H9 (cell line): ENCODE measurements around the gene MGST1. TPM values are rescaled to one million over a fixed set of nuclear protein-coding genes. Genes with fewer than 3 reads are reported as not detected.

Experiments used
- DNase-seq: peaks from one replicate; pipeline ENCODE4 v3.0.0-alpha.2; 2017
- H2AFZ ChIP-seq: one replicate; pipeline ENCODE4 v1.6.1; 2013; ENCODE audit warnings: mild to moderate bottlenecking, low read length, control low read depth, moderate library complexity
- H2AK5ac ChIP-seq: 2 replicates; pipeline ENCODE4 v1.6.1; 2013; ENCODE audit warnings: low read length, control low read depth, mixed read lengths; ENCODE audit not compliant: insufficient read length
- H2BK120ac ChIP-seq: one replicate; pipeline ENCODE4 v1.6.1; 2013; ENCODE audit warnings: low read depth, mild to moderate bottlenecking, low read length, control low read depth, inconsistent platforms; ENCODE audit not compliant: poor library complexity, severe bottlenecking
- H2BK12ac ChIP-seq: 2 replicates; pipeline ENCODE4 v1.6.1; 2013; ENCODE audit warnings: low read length, control low read depth, mixed read lengths, low read depth; ENCODE audit not compliant: insufficient read length
- H2BK15ac ChIP-seq: 2 replicates; pipeline ENCODE4 v1.6.1; 2013; ENCODE audit warnings: low read depth, low read length, control low read depth
- H2BK20ac ChIP-seq: one replicate; pipeline ENCODE4 v1.6.1; 2013; ENCODE audit warnings: low read depth, mild to moderate bottlenecking, low read length, control low read depth, inconsistent platforms; ENCODE audit not compliant: poor library complexity, severe bottlenecking
- H2BK5ac ChIP-seq: 2 replicates; pipeline ENCODE4 v1.6.1; 2013; ENCODE audit warnings: low read length, control low read depth, mixed read lengths; ENCODE audit not compliant: insufficient read length
- H3K14ac ChIP-seq: 2 replicates; pipeline ENCODE4 v1.6.1; 2013; ENCODE audit warnings: low read length, control low read depth; ENCODE audit not compliant: insufficient read depth
- H3K18ac ChIP-seq: 2 replicates; pipeline ENCODE4 v1.6.1; 2013; ENCODE audit warnings: low read depth, mild to moderate bottlenecking, mixed read lengths, low read length, control low read depth; ENCODE audit not compliant: insufficient read length
- H3K23ac ChIP-seq: 2 replicates; pipeline ENCODE4 v1.6.1; 2013; ENCODE audit warnings: low read length, control low read depth, mixed read lengths, low read depth; ENCODE audit not compliant: insufficient read length
- H3K23me2 ChIP-seq: 2 replicates; pipeline ENCODE4 v1.6.1; 2013; ENCODE audit warnings: low read depth, mild to moderate bottlenecking, mixed read lengths, low read length, control low read depth; ENCODE audit not compliant: insufficient read length, poor library complexity, severe bottlenecking
- H3K27ac ChIP-seq: 2 replicates; pipeline ENCODE4 v1.5.1; 2013; ENCODE audit warnings: low read length, control low read depth, mixed read lengths, low read depth; ENCODE audit not compliant: insufficient read length
- H3K27me3 ChIP-seq: 2 replicates; pipeline ENCODE4 v1.6.1; 2013; ENCODE audit warnings: low read length, control low read depth, inconsistent platforms; ENCODE audit not compliant: insufficient read depth
- H3K4ac ChIP-seq: 2 replicates; pipeline ENCODE4 v1.6.1; 2013; ENCODE audit warnings: low read depth, mild to moderate bottlenecking, control low read depth, inconsistent platforms, low read length, moderate library complexity
- H3K4me1 ChIP-seq: 2 replicates; pipeline ENCODE4 v1.6.1; 2013; ENCODE audit warnings: low read length, control low read depth, inconsistent platforms; ENCODE audit not compliant: insufficient read depth
- H3K4me2 ChIP-seq: 2 replicates; pipeline ENCODE4 v1.6.1; 2013; ENCODE audit warnings: low read length, control low read depth, mixed read lengths; ENCODE audit not compliant: insufficient read length, insufficient read depth
- H3K56ac ChIP-seq: 2 replicates; pipeline ENCODE4 v1.6.1; 2013; ENCODE audit warnings: low read depth, mild to moderate bottlenecking, mixed read lengths, low read length, control low read depth; ENCODE audit not compliant: insufficient read length
- H3K79me1 ChIP-seq: 2 replicates; pipeline ENCODE4 v1.6.1; 2013; ENCODE audit warnings: low read depth, mild to moderate bottlenecking, moderate library complexity, low read length, control low read depth, inconsistent platforms; ENCODE audit not compliant: insufficient read depth, poor library complexity, severe bottlenecking
- H3K79me2 ChIP-seq: 2 replicates; pipeline ENCODE4 v1.6.1; 2013; ENCODE audit warnings: low read length, control low read depth, inconsistent platforms; ENCODE audit not compliant: insufficient read depth
- H3K9ac ChIP-seq: 2 replicates; pipeline ENCODE4 v1.6.1; 2013; ENCODE audit warnings: low read length, control low read depth, mixed read lengths; ENCODE audit not compliant: insufficient read length; ENCODE audit errors: extremely low read depth
- H3K9me3 ChIP-seq: one replicate; pipeline ENCODE4 v1.6.1; 2013; ENCODE audit warnings: low read depth, low read length, inconsistent platforms; ENCODE audit not compliant: control insufficient read depth
- H3T11ph ChIP-seq: one replicate; pipeline ENCODE4 v1.6.1; 2013; ENCODE audit warnings: mild to moderate bottlenecking, low read length, control low read depth, inconsistent platforms
- H4K20me1 ChIP-seq: one replicate; pipeline ENCODE4 v1.6.1; 2013; ENCODE audit not compliant: control insufficient read depth, insufficient read length, insufficient read depth
- H4K5ac ChIP-seq: 2 replicates; pipeline ENCODE4 v1.6.1; 2013; ENCODE audit warnings: low read depth, mild to moderate bottlenecking, mixed read lengths, low read length, control low read depth; ENCODE audit not compliant: insufficient read length
- H4K8ac ChIP-seq: replicated peaks from 2 replicates; pipeline ENCODE4 v1.6.1; 2013; ENCODE audit warnings: low read length, control low read depth, mixed read lengths, low read depth; ENCODE audit not compliant: insufficient read length
- H4K91ac ChIP-seq: 2 replicates; pipeline ENCODE4 v1.6.1; 2013; ENCODE audit warnings: low read depth, mild to moderate bottlenecking, moderate library complexity, mixed read lengths, low read length, control low read depth; ENCODE audit not compliant: insufficient read length
- H3K27ac Mint-ChIP-seq, 3 experiments: 2 replicates in 2 of 3; 3 replicates in 1 of 3; pipeline ENCODE4 v1.8.0; 2020 to 2021; ENCODE audit warnings: mixed read lengths in 3 of 3, mild to moderate bottlenecking in 1 of 3, moderate library complexity in 1 of 3
- H3K27me3 Mint-ChIP-seq: 2 replicates; pipeline ENCODE4 v1.8.0; 2021; ENCODE audit warnings: low read depth, mild to moderate bottlenecking, moderate library complexity, mixed read lengths
- H3K36me3 Mint-ChIP-seq, 3 experiments: 2 replicates in 2 of 3; 3 replicates in 1 of 3; pipeline ENCODE4 v1.8.0; 2020 to 2021; ENCODE audit warnings: low read depth in 3 of 3, mixed read lengths in 3 of 3; ENCODE audit not compliant: insufficient read depth in 1 of 3
- H3K4me1 Mint-ChIP-seq, 2 experiments: 2 replicates each; pipeline ENCODE4 v1.8.0; 2020; ENCODE audit warnings: mixed read lengths in 2 of 2
- H3K4me3 Mint-ChIP-seq, 2 experiments: 2 replicates in 1 of 2; 3 replicates in 1 of 2; pipeline ENCODE4 v1.8.0; 2020 to 2021; ENCODE audit warnings: mild to moderate bottlenecking in 2 of 2, mixed read lengths in 2 of 2, moderate library complexity in 1 of 2
- H3K9me3 Mint-ChIP-seq, 2 experiments: 2 replicates in 1 of 2; 3 replicates in 1 of 2; pipeline ENCODE4 v1.8.0; 2020; ENCODE audit warnings: mild to moderate bottlenecking in 2 of 2, mixed read lengths in 2 of 2, moderate library complexity in 1 of 2
- WGBS: extraction: QIAGEN DNeasy Blood & Tissue Kit; methylation state at CpG from one replicate; pipeline ENCODE4 v1.1.7; 2013; ENCODE audit warnings: missing lambda C conversion rate, low lambda C conversion rate, mixed read lengths; ENCODE audit not compliant: insufficient read length; ENCODE audit errors: extremely low coverage; 5-methylcytosine and 5-hydroxymethylcytosine counted together
- total RNA-seq: library from RNA; stranded (reverse); gene quantifications from 2 replicates; pipeline ENCODE4 v1.2.1, GENCODE V29; 2021
- TF ChIP-seq, protein P1 (sequence below): fragments of 200-600 bp; sonication (generic); conservative IDR thresholded peaks from 3 replicates; pipeline ENCODE4 v1.8.0; 2021; ENCODE audit warnings: antibody characterized with exemption, mild to moderate bottlenecking

Gene MGST1
- total RNA-seq, 1 experiment from 2014 or later = 235 TPM

- Histone ChIP-seq H3K18ac (no peak overlapping the region), H2BK20ac (no peak overlapping the region), H2BK5ac (no peak overlapping the region), H3K4me1 (no peaks in the 10 kb centered on the region), H3K79me1 (no peaks in the 10 kb centered on the region), H4K5ac (no peak overlapping the region), H3K9ac (no peak overlapping the region), H3K14ac (no peak overlapping the region), H4K20me1 (peaks cover 3% of the 10 kb centered on the region), H3K4me2 (no peak overlapping the region), H3K23me2 (no peaks in the 10 kb centered on the region), H3K4ac (no peak overlapping the region), H2BK120ac (no peak overlapping the region), H2AFZ (no peak overlapping the region), H3T11ph (no peak overlapping the region), H2BK15ac (no peak overlapping the region), H3K23ac (no peak overlapping the region), H3K9me3 (no peaks in the 10 kb centered on the region), H3K56ac (no peak overlapping the region), H2AK5ac (no peak overlapping the region), H4K8ac (no peak overlapping the region), H4K91ac (no peak overlapping the region), H3K27me3 (no peaks in the 10 kb centered on the region; the same call in 1 of the 2 replicates), H3K79me2 (no peaks in the 10 kb centered on the region), H2BK12ac (no peak overlapping the region), H3K27ac (no peak overlapping the region)
- peaks cover 3 to 10% of the 10 kb centered on the region in 2 experiments; a peak in 3 of 4 replicates for H3K4me1 Mint-ChIP-seq
- H3K4me3 Mint-ChIP-seq = no peak overlapping the region
- WGBS = no CpG with 5 or more reads among the region's 5 CpGs
- peak; percentile 41 for DNase-seq
- H3K27me3 Mint-ChIP-seq = no peaks in the 10 kb centered on the region
- TF ChIP-seq, protein P1, sequence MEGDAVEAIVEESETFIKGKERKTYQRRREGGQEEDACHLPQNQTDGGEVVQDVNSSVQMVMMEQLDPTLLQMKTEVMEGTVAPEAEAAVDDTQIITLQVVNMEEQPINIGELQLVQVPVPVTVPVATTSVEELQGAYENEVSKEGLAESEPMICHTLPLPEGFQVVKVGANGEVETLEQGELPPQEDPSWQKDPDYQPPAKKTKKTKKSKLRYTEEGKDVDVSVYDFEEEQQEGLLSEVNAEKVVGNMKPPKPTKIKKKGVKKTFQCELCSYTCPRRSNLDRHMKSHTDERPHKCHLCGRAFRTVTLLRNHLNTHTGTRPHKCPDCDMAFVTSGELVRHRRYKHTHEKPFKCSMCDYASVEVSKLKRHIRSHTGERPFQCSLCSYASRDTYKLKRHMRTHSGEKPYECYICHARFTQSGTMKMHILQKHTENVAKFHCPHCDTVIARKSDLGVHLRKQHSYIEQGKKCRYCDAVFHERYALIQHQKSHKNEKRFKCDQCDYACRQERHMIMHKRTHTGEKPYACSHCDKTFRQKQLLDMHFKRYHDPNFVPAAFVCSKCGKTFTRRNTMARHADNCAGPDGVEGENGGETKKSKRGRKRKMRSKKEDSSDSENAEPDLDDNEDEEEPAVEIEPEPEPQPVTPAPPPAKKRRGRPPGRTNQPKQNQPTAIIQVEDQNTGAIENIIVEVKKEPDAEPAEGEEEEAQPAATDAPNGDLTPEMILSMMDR = no peak
- H3K27ac Mint-ChIP-seq = no peak overlapping the region
- peaks cover 0 to 12% (median 4%) of the 10 kb centered on the region in 3 experiments; a peak in 5 of 7 replicates for H3K36me3 Mint-ChIP-seq
- peaks cover 0 to 6% of the 10 kb centered on the region in 2 experiments; a peak in 3 of 5 replicates for H3K9me3 Mint-ChIP-seq
Observed at GRCh38 chr12:16384732-16385131, 37.3 kb downstream of the MGST1 start.
